Lung microvascular endothelial cell (primary cell): ENCODE measurements around the gene OR4C46. TPM values are rescaled to one million over a fixed set of nuclear protein-coding genes. Genes with fewer than 3 reads are reported as not detected.
"Not testable (repeated sequence)": the region's sequence is repeated elsewhere in the genome, so short reads cannot be mapped to it uniquely, and the experiment has no call there.

ENCODE experiments used
- DNase-seq, 2 donors: peaks; one replicate each; pipeline versions ENCODE4 v3.0.0 to v3.0.0-alpha.2; 2010; ENCODE audit warnings: low read depth in 2 of 2
- total RNA-seq: library from RNA; depleted of rRNA; stranded (reverse); fragments of >200 nt; gene quantifications from 2 replicates; pipeline ENCODE4 v1.2.1, GENCODE V29; 2014

OR4C46 gene
- total RNA-seq = not detected in 2 replicates

DNA sequence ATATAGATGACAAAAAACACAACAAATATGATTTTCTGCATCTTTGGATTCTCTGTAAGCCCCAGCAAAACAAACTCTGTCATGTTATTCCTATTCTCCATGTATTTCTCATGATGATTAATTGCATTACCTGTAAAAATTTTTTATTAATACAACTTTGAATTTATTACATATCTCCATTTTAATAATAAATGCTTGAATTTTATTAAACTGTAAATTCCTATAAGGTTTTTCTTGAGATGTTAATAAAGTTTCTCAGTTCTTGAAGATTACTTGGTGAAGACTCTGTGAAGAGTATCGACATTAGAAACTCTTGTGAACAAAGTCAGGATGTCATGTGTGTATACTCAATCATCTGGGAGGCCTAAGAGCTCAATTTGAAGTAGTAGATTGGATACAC, at the start of gene OR4C46:
OR4C46 (minus strand) TSS at position 101 of the 400 bp plus-strand sequence; CDS start at position 101, 0 bp downstream.
- DNase-seq = no peak

DNA sequence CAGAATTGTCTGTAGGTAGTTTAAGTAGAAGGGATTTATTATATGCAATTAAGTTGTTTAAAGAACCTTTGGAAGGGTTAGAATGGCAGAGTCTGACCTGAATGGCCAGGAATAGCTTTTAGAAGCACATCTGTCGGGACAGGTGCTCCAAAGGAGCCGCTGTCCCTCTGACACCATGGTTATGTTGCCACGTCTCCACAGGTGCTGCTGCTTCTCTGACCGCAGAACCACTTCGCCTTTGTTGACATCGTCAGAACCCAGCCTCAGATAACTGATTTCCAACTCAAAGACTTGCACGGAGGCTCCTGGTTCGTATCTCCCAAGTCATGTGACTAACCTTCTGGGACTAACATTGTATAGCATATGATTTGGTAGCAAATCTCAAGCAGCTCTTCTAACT, 41.8 kb upstream of the OR4C46 start:
- not testable (repeated sequence) for DNase-seq

DNA sequence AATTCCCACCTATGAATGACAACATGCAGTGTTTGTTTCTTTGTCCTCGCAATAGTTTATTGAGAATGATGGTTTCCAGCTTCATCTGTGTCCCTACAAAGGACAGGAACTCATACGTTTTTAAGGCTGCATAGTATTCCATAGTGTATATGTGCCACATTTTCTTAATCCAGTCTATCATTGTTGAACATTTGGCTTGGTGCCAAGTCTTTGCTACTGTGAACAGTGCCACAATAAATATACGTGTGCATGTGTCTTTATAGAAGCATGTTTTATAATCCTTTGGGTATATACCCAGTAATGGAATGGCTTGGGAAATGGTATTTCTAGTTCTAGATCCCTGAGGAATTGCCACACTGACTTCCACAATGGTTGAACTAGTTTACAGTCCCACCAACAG, 42.4 kb downstream of the OR4C46 start:
- not testable (repeated sequence) for DNase-seq

DNA sequence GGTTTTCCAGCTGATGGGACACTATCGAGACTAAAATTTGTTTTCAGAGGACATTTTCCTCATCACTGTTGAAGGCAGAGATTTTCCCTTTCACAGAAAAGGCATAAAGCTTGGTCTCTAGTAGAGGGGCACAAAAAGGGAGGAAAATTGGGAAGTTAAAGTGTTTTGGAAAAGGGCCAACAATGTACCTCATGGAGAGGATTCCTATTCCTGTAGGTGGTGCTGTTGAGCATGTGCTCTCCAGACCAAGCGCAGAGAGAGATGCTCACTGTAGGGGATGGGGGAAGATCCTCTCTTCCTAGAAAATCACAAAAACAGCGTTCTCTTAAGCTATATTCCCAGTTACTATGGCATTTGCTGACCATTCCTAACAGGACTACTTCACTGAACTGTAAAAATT, 44.9 kb downstream of the OR4C46 start:
- no peak for DNase-seq

DNA sequence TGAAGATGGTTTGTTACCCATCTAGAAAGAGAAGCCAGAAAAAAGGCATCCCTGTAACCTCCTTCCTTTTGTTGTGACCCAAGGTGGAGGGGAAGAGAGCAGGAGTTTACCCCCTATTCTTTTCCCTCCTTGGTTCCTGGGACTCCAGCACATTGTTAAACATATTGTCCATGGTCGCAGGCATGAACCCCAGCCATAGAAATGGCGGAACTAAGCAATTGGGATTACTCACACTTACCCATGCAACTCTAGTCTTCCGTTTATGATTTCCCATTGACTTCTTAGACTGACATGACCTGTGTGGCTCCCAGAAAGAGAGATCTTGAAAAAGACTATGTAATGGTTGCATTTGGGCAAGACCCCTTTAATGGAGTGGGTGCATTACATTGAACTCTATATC, 45.4 kb downstream of the OR4C46 start:
- DNase-seq = no peak

Other genes with a start within 250 kb of the OR4C46 start
- not detected in 2 replicates for gene OR4A5, start 102.8 kb upstream of the OR4C46 start, total RNA-seq